Measurements from ENCODE around the gene HOXA7.

Gene HOXA7

GRCh38 chr7:27116031-27116961, 40.2 kb downstream of the HOXA7 start:
- DNase-seq: no peak

- DNase-seq: no peak
These were observed 41.1 kb downstream of the HOXA7 start for GRCh38 chr7:27115221-27116026.

DNA sequence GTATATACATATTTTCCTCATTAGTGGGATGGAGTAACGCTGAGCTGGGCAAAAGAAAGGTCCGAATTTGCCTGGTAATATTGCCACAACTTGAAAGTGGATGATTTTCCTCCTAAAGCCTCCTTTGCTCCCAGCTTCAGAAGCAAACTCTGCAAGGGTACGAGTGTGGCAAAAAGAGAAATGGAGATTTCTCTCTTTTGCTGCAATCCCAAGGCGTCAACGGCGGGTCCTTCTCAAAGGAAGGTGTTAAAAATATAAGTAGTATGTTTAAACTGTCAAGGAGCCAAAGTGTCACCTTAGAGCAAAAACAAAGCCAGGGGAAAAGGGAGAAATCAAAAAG, 41.6 kb downstream of the HOXA7 start:
- DNase-seq: no peak

- no peak for DNase-seq
These were observed 42.3 kb downstream of the HOXA7 start for GRCh38 chr7:27113991-27114769.

- DNase-seq: no peak
These were observed 43.2 kb downstream of the HOXA7 start for GRCh38 chr7:27112955-27113949.

DNA sequence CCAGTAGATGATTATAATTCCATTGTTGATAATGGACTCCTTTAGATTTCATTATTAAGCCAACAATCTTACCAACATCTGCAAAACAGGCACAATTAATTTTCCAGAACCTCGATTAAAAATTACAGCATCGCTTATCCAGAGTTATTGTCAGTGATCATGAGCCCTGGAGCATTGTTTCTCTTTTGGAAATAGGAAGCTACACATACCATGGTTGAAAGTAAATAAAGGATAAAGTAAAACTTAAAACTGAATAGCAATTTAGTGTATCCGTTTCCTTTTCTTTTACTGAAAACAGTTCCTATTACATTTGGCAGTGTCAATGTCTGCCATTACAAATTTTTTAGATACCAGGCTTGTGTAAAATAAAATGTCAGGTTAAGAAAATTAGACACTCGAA, 44.1 kb downstream of the HOXA7 start:
- DNase-seq: no peak

DNA sequence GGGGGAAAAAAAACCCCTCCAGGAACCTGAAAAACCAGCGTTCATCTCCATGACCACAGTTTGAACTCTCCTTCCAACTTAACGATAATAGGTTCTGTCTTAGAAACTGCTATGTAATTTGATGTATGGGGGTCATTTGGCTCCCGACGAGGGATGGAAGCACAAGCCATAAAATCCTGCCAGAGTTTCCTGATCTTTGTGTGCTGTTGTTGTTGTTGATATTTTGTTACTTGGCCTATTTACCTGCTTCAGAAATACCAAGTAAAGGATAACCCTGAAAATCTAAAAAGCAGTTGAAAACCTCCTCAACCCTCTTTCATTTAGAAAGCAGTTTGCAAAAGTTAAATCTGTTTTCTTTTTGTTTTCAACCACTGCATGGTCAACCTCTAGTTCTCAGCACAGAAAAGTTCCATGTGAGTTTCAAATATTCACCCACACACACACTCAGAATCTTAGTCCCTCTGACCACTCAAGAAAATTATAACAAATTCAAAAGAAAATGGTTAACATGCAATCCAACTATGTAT, 44.7 kb downstream of the HOXA7 start:
- no peak for DNase-seq

GRCh38 chr7:27111042-27111750, 45.3 kb downstream of the HOXA7 start:
- DNase-seq: no peak

- no peak for DNase-seq
These were observed 46.1 kb downstream of the HOXA7 start for GRCh38 chr7:27110186-27111031.

GRCh38 chr7:27109466-27110185, 46.8 kb downstream of the HOXA7 start:
- no peak for DNase-seq

DNA sequence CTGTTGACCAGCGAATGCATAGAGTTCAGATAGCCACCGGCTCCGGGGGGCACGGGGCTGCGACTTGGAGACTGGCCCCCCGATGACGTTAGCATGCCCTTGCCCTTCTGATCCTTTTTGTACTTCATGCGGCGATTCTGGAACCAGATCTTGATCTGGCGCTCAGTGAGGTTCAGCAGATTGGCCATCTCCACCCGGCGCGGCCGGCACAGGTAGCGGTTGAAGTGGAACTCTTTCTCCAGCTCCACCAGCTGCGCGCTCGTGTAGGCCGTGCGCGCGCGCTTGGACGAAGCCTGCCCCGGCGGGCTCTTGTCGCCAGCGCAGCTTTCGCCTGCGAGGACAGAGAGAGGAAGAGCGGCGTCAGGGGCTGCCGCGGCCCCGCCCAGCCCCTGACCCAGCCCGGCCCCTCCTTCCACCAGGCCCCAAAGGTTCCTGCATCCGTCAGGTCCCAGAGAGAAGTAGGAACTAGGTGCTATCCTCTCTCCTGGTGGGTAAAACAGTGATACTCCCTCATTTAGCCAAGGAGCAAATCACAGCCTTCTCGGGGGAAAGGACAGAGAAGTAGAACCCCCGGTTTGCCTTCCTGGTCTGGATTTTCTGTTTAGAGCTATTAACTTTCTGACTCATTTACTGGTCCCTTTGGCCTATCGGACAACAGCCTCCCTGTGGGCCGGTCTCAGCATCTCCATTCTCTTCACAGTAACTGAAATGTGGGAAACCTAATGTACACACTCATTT, 47.9 kb downstream of the HOXA7 start:
- DNase-seq: no peak

DNA sequence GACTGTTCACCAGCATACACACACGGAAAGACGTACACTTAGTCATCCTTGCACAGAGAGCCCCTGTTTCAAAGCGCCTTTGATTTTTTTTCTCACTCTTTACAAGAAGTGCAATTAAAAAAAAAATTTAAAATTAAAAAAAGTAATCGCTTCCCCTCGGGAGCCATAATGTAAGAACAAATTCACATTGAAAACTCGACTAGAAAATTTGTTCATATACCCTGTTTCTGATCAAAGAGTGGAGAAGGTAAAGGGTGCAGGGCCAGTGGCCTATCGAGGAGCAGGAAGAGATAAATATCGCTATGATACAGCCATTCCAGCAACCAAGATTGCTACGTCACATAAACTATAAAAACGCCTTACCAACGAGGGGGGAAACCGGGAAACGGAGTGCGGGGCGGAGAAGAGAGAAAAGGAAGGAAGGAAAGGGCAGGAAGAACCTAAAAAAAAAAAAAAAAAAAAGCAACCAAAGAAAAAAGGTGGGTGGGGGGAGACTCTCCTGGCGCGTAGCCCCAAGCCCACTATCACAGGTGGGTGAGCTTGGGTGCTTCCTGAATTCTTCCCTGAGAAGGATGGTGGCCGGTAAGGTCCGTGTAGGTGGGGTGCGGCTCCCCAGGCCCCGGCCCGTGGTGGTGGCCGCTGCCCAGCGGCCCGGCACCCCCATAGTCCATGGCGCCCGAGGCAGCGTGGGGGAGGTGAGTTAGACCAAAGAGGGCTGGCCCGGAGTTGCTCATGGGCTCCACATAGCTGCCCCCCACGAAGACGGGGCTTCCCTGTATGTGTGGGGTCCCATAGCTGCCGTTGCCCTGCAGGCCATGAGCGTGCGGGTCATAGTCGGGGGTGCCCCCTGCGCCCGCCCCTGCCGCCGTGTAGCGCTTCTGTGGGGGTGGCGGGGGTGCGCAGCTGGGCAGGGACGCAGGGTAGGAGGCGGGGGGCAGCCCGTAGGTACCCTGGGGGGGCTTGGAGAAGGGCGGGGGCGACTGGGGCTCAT, 48.8 kb downstream of the HOXA7 start:
- DNase-seq: no peak

DNA sequence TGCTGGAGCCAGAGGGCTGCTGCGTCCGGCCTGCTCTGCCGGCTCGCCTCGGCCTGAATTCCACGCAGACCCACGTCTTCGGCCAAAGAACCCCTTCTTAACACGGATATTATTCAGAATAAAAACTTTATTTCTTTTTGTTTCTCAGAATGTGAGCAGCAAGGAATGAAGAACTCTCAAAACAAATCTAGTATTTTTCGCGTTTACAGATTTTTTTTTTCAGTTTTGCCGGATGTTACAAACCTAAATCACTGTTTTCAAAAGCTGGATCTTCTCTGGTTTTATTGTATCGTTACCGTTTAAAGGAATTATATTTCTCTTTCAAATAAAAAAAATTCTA, 49.6 kb downstream of the HOXA7 start:
- DNase-seq: no peak

DNA sequence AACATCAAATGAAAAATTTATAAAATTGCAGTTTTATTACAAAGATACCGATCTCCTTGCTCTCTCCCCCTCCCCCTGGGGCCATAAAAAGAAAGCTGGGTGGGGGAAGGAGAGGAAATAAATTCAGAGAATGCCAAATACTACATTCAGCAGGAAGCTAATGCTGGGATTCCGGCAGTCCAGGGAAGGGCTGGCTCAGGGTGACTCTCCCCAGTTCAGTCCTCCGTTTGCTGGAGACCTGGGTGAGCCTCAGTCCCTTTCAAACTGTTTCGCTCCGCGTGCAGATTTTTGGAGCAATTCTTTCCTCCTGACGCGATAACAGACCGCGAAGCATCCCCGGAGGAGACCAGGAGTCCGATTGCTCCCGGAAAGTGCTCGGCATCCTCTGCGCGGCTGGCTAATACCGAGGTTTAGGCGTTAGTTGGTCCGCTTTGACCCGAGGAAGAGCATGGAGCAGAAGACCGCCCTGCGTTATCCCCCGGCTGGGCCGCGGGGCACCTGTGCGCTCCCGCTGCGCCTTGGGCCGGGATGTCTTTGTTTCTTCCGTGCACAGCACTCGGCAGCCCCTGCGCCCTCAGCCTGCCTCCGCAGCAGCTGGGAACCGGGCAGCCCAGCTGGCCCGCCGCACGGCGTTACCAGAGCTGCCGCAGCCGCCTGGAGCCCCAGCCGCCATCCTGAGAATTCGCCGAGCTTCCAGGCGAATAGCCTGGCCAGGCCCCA, 50.1 kb downstream of the HOXA7 start:
- DNase-seq: no peak

- DNase-seq: no peak
These were observed 51.0 kb downstream of the HOXA7 start for GRCh38 chr7:27105301-27106031.
